ENCODE results near the gene MACROD1. TPM values are rescaled to one million over a fixed set of nuclear protein-coding genes. Genes with fewer than 3 reads are reported as not detected.

MACROD1 gene
- total and polyA plus RNA-seq, 5 donors from 2014 or later = 5.3 to 12.7 (median 6.5) TPM

DNA sequence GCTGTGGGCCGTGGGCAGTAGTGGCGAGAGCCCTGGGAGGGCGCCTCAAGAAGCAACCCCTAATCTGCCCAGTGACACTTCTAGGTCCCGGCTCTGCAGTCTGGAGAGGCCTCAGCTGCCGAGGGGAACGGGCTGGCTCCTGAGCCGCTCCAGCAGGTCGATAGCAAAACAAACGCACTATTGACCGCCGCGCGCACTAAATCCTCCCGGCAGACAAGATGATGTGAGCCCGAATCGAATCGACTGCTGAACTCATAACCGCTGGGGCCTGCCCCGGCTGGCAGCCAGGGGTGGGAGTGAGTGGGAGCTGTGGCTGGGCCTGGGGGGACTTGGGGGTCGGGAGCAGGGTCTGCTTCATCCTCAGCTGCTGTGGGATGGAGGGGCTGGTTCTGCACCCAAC is 94.1 kb downstream of the MACROD1 start:
- Mint-ChIP-seq H3K27me3 (no peaks in the 10 kb centered on the region), H3K9me3 (no peaks in the 10 kb centered on the region)

DNA sequence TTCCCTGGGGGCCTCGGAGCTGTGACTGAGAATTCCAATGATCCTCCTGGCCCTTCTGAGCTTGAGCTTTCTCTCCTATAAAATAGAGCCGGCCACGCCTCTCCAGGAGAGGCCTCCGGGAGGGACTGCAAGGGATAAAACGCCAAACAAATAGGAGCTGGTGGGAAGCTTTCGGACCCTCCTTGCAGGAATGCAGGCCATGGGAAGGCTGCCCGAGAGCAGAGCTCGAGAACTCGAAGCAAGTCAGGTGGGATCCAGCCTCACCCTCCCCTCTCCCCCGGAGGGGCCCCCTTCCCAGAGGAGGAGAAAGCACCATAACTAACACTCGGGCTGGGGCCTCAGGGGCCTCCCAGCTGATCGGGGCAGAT is 95.6 kb downstream of the MACROD1 start:
- ATAC-seq (ENCODE audit: low read depth in 2 of 2) (no peak), DNase-seq (no peak)
- Mint-ChIP-seq H3K9me3 (no peaks in the 10 kb centered on the region), H3K4me3 (no peak overlapping the region), H3K27ac (no peak overlapping the region), H3K27me3 (no peaks in the 10 kb centered on the region), H3K36me3 (peaks cover 3% of the 10 kb centered on the region), H3K4me1 (peaks cover 0 to 9% (median 5%) of the 10 kb centered on the region in 4 donors)
- peaks cover 9% of the 10 kb centered on the region for H3K4me1 ChIP-seq (ENCODE audit: control insufficient read depth, insufficient read depth, low read length, poor library complexity, severe bottlenecking)
- H3K27me3 ChIP-seq (ENCODE audit: control insufficient read depth, insufficient read depth, low read length) = no peaks in the 10 kb centered on the region
- no peaks in the 10 kb centered on the region for H3K36me3 ChIP-seq (ENCODE audit: control insufficient read depth, insufficient read depth, low read length)
- no peak overlapping the region for H3K4me3 ChIP-seq (ENCODE audit: low read depth, low read length)
- no peaks in the 10 kb centered on the region for H3K9me3 ChIP-seq (ENCODE audit: control insufficient read depth in 2 of 2, low read length in 2 of 2)
- no peak overlapping the region for H3K27ac ChIP-seq (ENCODE audit: insufficient read depth, low read length, poor library complexity, severe bottlenecking)

More for the DNA sequence above, 94.1 kb downstream of the MACROD1 start:
- H3K36me3 Mint-ChIP-seq = no peaks in the 10 kb centered on the region
- no peaks in the 10 kb centered on the region for H3K9me3 ChIP-seq (ENCODE audit: control insufficient read depth in 2 of 2, low read length in 2 of 2)
- peaks cover 0 to 9% (median 5%) of the 10 kb centered on the region in 4 donors for H3K4me1 Mint-ChIP-seq
- no peak for DNase-seq
- H3K27me3 ChIP-seq (ENCODE audit: control insufficient read depth, insufficient read depth, low read length) = no peaks in the 10 kb centered on the region
- H3K4me3 Mint-ChIP-seq = no peak overlapping the region
- ATAC-seq (ENCODE audit: low read depth in 2 of 2) = no peak
- no peak overlapping the region for H3K27ac ChIP-seq (ENCODE audit: insufficient read depth, low read length, poor library complexity, severe bottlenecking)
- H3K4me1 ChIP-seq (ENCODE audit: control insufficient read depth, insufficient read depth, low read length, poor library complexity, severe bottlenecking) = peaks cover 9% of the 10 kb centered on the region
- H3K27ac Mint-ChIP-seq = no peak overlapping the region
- H3K4me3 ChIP-seq (ENCODE audit: low read depth, low read length) = no peak overlapping the region
- no peaks in the 10 kb centered on the region for H3K36me3 ChIP-seq (ENCODE audit: control insufficient read depth, insufficient read depth, low read length)

DNA sequence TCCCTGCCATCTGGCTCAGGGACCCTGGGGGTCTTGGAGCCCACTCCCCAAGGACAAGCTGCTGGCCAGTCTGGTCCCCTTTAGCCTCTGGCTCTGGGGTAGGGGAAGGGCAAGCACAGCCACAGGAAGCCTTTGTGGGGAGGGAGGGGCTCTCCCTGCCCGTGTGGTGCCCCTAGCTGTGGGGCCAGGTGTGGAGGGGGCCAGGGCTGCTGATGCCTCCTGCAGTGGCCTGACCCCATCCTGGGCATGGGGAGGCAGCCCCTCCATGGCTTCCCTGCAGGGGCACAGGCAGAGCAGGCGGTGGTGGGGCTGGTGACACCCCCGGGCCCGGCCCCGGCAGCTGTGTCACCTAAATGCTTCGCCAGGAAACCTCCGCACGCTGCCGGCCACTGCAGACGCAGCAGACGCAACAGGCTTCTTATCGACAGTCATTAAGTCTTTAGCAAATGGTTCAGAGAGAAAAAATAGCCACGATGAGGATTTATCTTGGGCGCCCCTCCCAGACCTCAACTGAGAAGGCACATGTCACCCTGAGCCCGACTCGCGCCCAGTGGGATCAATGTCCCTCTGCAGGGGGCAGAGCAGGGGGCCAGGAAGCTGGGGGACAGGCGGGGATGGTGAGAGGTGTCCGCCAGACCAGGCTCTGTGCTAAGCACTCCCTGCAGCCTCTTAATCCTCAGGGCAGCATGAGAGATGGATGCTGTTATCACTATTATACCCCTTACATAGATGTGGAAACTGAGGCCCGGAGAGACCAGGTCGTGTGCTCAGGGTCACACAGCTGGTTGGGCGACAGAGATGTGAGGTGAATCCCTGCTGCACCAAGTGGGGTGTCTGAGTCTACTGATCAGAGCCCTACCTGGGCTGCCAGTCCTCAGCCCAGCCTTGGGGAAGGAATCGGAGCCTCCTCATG is 96.3 kb downstream of the MACROD1 start:
- H3K36me3 Mint-ChIP-seq = peaks cover 3% of the 10 kb centered on the region
- ATAC-seq (ENCODE audit: low read depth in 2 of 2) (no peak), DNase-seq (no peak)
- no peak overlapping the region for H3K4me3 Mint-ChIP-seq
- no peaks in the 10 kb centered on the region for H3K9me3 ChIP-seq (ENCODE audit: control insufficient read depth in 2 of 2, low read length in 2 of 2)
- H3K27ac Mint-ChIP-seq = no peak overlapping the region
- H3K27me3 ChIP-seq (ENCODE audit: control insufficient read depth, insufficient read depth, low read length) = no peaks in the 10 kb centered on the region
- H3K9me3 Mint-ChIP-seq = no peaks in the 10 kb centered on the region
- H3K4me3 ChIP-seq (ENCODE audit: low read depth, low read length) = no peak overlapping the region
- H3K4me1 Mint-ChIP-seq = peaks cover 0 to 9% (median 5%) of the 10 kb centered on the region in 4 donors
- H3K4me1 ChIP-seq (ENCODE audit: control insufficient read depth, insufficient read depth, low read length, poor library complexity, severe bottlenecking) = peaks cover 8% of the 10 kb centered on the region
- peaks cover 4% of the 10 kb centered on the region for H3K27me3 Mint-ChIP-seq
- no peaks in the 10 kb centered on the region for H3K36me3 ChIP-seq (ENCODE audit: control insufficient read depth, insufficient read depth, low read length)
- H3K27ac ChIP-seq (ENCODE audit: insufficient read depth, low read length, poor library complexity, severe bottlenecking) = no peak overlapping the region

DNA sequence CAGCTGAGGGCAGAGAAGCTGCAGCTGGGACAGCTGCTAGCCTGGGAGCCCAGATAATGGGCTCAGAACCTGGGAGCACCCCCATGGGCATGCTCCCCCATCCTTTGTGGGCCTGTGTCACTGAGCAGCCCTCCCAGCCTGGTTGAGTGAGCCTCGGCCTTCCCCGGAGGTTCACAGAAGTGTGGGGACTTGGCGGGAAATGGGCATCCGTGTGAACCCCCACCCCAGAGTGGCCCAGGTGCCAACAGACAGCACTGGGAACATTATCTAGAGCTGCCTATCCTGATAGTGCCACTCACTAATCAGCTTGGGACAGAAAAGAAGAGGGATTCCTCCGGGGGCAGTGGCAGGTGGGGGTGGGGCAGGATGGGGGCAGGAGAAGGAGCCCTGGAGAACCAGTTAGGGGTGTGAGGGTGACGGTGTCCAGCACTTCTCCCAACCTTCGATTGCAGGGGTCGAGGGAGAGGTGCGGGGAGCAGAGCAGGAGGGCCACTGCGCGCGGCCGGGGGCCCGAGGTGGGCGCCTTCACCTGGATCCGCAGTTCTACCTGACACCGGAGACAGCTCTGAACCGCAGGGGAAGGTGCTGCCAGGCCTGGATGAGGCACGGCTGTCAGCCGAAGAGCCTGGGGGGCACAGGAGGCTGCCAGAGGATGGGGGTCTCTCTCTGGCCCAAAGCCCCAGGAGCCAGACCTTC is 97.1 kb downstream of the MACROD1 start:
- ATAC-seq (ENCODE audit: low read depth in 2 of 2) = no peak

DNA sequence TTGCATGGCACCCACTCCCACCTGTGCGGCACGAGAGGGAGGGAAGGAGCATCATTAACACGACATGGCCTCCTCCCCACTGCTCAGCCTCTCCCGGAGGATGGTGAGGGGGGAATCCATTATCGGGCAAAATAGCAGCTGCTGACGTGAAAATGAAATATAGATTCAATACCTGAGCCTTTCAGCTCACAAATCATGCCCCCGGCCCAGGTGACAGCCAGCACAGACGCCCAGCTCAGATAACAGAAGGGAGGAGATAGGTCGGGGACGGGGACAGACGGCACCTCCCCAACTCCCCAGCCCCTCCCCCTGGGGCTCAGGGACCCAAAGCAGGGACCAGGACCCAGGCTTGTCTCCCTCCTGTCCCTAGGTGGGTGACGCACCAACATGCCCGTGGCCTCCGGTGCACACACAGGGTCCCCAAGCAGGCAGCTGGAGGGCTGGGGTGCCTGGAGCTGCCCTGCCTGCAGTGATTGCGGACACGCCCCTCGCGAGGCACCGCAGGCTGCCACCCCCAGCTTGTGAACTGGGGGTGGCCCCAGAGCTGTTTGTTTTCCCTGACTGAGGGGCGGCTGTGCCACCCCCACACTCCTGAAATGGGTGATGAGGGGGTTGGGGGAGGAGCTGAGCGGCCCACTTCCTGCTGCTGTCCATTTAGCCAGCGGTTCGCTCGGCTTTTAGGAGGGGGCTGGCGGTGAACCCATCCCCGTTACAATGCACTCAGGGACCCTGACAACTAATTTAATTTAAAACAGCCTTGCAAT is 98.5 kb downstream of the MACROD1 start:
- no peaks in the 10 kb centered on the region for H3K36me3 ChIP-seq (ENCODE audit: control insufficient read depth, insufficient read depth, low read length)
- ATAC-seq (ENCODE audit: low read depth in 2 of 2) = no peak
- no peaks in the 10 kb centered on the region for H3K9me3 ChIP-seq (ENCODE audit: control insufficient read depth in 2 of 2, low read length in 2 of 2)
- H3K27ac ChIP-seq (ENCODE audit: insufficient read depth, low read length, poor library complexity, severe bottlenecking) = no peak overlapping the region
- Mint-ChIP-seq H3K4me3 (no peak overlapping the region), H3K36me3 (peaks cover 7% of the 10 kb centered on the region), H3K27me3 (peaks cover 13% of the 10 kb centered on the region), H3K9me3 (no peaks in the 10 kb centered on the region), H3K4me1 (no peaks in the 10 kb centered on the region), H3K27ac (no peak overlapping the region)
- H3K4me3 ChIP-seq (ENCODE audit: low read depth, low read length) = no peak overlapping the region
- DNase-seq = no peak
- no peaks in the 10 kb centered on the region for H3K27me3 ChIP-seq (ENCODE audit: control insufficient read depth, insufficient read depth, low read length)
- H3K4me1 ChIP-seq (ENCODE audit: control insufficient read depth, insufficient read depth, low read length, poor library complexity, severe bottlenecking) = no peaks in the 10 kb centered on the region

More for the DNA sequence above, 97.1 kb downstream of the MACROD1 start:
- no peaks in the 10 kb centered on the region for H3K36me3 ChIP-seq (ENCODE audit: control insufficient read depth, insufficient read depth, low read length)
- H3K4me3 ChIP-seq (ENCODE audit: low read depth, low read length) = no peak overlapping the region
- no peaks in the 10 kb centered on the region for H3K9me3 ChIP-seq (ENCODE audit: control insufficient read depth in 2 of 2, low read length in 2 of 2)
- peaks cover under 1% of the 10 kb centered on the region for H3K4me1 ChIP-seq (ENCODE audit: control insufficient read depth, insufficient read depth, low read length, poor library complexity, severe bottlenecking)
- H3K27ac Mint-ChIP-seq = no peak overlapping the region
- H3K4me3 Mint-ChIP-seq = no peak overlapping the region
- H3K4me1 Mint-ChIP-seq = peaks cover 0 to 1% (median under 1%) of the 10 kb centered on the region in 4 donors
- H3K27ac ChIP-seq (ENCODE audit: insufficient read depth, low read length, poor library complexity, severe bottlenecking) = no peak overlapping the region
- H3K36me3 Mint-ChIP-seq = peaks cover 3% of the 10 kb centered on the region
- H3K9me3 Mint-ChIP-seq = no peaks in the 10 kb centered on the region
- H3K27me3 Mint-ChIP-seq = peaks cover 7% of the 10 kb centered on the region
- no peaks in the 10 kb centered on the region for H3K27me3 ChIP-seq (ENCODE audit: control insufficient read depth, insufficient read depth, low read length)
- no peak for DNase-seq

DNA sequence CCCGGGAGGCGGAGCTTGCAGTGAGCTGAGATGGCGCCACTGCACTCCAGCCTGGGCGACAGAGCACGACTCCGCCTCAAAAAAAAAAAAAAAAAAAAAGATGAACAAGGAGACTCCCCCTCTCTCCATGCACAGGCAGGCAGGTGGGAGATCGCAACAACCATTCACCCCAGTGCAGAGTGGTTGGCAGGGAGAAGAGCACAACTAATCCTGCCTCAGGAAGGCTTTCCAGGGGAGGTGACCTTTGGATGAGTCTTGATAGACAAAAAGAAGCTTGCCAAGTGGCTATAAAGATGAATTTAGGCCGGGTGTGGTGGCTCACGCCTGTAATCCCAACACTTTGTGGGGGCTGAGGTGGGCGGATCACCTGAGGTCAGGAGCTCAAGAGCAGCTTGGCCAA is 100.2 kb downstream of the MACROD1 start:
- H3K36me3 ChIP-seq (ENCODE audit: control insufficient read depth, insufficient read depth, low read length) = no peaks in the 10 kb centered on the region
- no peaks in the 10 kb centered on the region for H3K9me3 ChIP-seq (ENCODE audit: control insufficient read depth in 2 of 2, low read length in 2 of 2)
- no peak for DNase-seq
- H3K27me3 ChIP-seq (ENCODE audit: control insufficient read depth, insufficient read depth, low read length) = no peaks in the 10 kb centered on the region
- ATAC-seq (ENCODE audit: low read depth in 2 of 2) = no peak
- H3K27me3 Mint-ChIP-seq = peaks cover 21% of the 10 kb centered on the region
- peaks cover 7% of the 10 kb centered on the region for H3K4me1 ChIP-seq (ENCODE audit: control insufficient read depth, insufficient read depth, low read length, poor library complexity, severe bottlenecking)
- no peak overlapping the region for H3K27ac ChIP-seq (ENCODE audit: insufficient read depth, low read length, poor library complexity, severe bottlenecking)
- H3K36me3 Mint-ChIP-seq = peaks cover 7% of the 10 kb centered on the region
- no peak overlapping the region for H3K4me3 Mint-ChIP-seq
- H3K9me3 Mint-ChIP-seq = no peaks in the 10 kb centered on the region
- H3K4me3 ChIP-seq (ENCODE audit: low read depth, low read length) = no peak overlapping the region
- no peak overlapping the region for H3K27ac Mint-ChIP-seq
- peaks cover 0 to 9% (median 2%) of the 10 kb centered on the region in 4 donors for H3K4me1 Mint-ChIP-seq

DNA sequence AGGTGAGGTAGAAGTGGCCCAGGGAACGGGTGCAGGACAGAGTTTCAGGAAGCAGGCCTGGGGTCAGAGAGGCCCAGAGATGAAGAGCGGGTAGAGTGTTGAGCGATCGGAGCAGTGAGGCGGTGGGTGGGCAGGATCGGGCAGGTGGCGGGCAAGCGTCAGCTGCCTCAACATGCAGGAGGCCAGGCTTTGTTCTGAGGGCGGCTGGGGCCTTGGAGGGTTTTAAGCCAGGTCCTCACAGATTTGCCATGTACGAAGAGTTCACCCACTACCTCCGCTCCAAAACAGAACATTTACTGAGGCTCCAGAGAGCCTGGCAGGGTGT is 100.8 kb downstream of the MACROD1 start:
- DNase-seq = no peak
- Mint-ChIP-seq H3K4me3 (no peak overlapping the region), H3K9me3 (no peaks in the 10 kb centered on the region), H3K27me3 (peaks cover 21% of the 10 kb centered on the region), H3K36me3 (peaks cover 7% of the 10 kb centered on the region), H3K4me1 (peaks cover 0 to 11% (median 2%) of the 10 kb centered on the region in 4 donors), H3K27ac (no peak overlapping the region)
- no peak overlapping the region for H3K4me3 ChIP-seq (ENCODE audit: low read depth, low read length)
- H3K36me3 ChIP-seq (ENCODE audit: control insufficient read depth, insufficient read depth, low read length) = no peaks in the 10 kb centered on the region
- no peaks in the 10 kb centered on the region for H3K9me3 ChIP-seq (ENCODE audit: control insufficient read depth in 2 of 2, low read length in 2 of 2)
- no peaks in the 10 kb centered on the region for H3K27me3 ChIP-seq (ENCODE audit: control insufficient read depth, insufficient read depth, low read length)
- H3K27ac ChIP-seq (ENCODE audit: insufficient read depth, low read length, poor library complexity, severe bottlenecking) = no peak overlapping the region
- H3K4me1 ChIP-seq (ENCODE audit: control insufficient read depth, insufficient read depth, low read length, poor library complexity, severe bottlenecking) = peaks cover 11% of the 10 kb centered on the region
- no peak for ATAC-seq (ENCODE audit: low read depth in 2 of 2)

Measured in CD4-positive, CD25-positive, alpha-beta regulatory T cell (primary cell).